ENCODE results near the gene ZC3H7B.

Gene ZC3H7B

GRCh38 chr22:41327124-41327523, 25.8 kb downstream of the ZC3H7B start:
- no peak for DNase-seq (ENCODE audit: low read depth in 2 of 2)

GRCh38 chr22:41330169-41330568, 28.8 kb downstream of the ZC3H7B start:
- no peak for DNase-seq (ENCODE audit: low read depth in 2 of 2)

GRCh38 chr22:41332217-41332939, 31.1 kb downstream of the ZC3H7B start:
- no peak for DNase-seq (ENCODE audit: low read depth in 2 of 2)

- no peak for DNase-seq (ENCODE audit: low read depth in 2 of 2)
Measured at GRCh38 chr22:41333806-41334205, 32.5 kb downstream of the ZC3H7B start.

DNA sequence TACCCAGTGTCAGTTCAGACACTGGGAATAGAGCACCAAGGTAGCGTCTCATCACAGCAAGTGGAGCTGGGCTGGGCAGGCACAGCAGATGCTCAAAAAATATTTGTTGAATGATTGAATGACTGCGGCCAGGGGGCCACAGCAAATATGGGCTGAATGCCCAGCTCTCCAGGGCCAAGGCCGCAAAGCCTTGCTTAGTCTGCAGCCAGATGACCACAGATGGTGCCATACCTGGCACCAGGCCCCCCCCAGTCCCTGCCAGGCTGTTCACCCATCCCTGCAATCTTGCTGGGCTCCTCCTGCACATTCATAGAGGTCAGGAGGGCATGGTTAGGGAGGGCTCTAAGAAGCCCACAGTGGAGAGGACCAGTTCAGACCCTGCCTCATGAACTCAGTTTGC, 32.9 kb downstream of the ZC3H7B start:
- DNase-seq (ENCODE audit: low read depth in 2 of 2), result no peak

DNA sequence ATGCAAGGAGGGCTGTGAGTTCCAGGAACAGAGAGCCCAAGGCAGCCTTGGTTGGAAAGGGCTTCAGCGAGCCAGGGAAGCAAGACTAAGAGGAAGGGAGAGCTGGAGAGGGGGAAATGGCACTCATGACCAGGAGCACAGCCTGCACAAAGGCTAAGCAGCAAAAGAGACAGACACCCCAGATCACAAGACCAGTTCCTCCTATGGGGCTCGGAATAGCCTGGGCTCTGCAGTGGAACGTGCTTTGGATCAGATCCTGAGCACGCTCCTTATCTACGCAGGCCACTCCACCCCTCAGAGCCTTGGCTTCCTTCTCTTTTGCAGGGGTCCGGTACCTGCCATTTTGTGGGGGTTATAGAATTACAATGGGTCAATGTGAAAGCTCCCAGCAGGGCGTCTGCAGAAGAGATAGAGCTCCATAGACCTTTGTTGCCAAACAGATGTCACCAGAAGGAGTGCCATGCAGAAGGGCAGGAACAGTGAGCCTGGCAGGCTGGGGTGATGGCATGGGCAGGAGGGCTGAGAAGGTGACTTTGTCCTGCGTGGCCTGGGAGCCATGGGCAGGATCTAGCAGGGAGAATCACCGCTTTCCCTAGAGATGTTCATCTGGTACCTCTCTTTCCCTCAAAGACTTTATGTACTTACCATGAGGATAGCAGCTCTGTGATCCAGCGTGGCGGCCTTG, 33.8 kb downstream of the ZC3H7B start:
- DNase-seq (ENCODE audit: low read depth in 2 of 2), result no peak

- no peak for DNase-seq (ENCODE audit: low read depth in 2 of 2)
Measured at GRCh38 chr22:41338614-41339212, 37.4 kb downstream of the ZC3H7B start.

- DNase-seq (ENCODE audit: low read depth in 2 of 2), result no peak
Measured at GRCh38 chr22:41339823-41340222, 38.5 kb downstream of the ZC3H7B start.

GRCh38 chr22:41340357-41340756, 39.0 kb downstream of the ZC3H7B start:
- DNase-seq (ENCODE audit: low read depth in 2 of 2), result no peak

DNA sequence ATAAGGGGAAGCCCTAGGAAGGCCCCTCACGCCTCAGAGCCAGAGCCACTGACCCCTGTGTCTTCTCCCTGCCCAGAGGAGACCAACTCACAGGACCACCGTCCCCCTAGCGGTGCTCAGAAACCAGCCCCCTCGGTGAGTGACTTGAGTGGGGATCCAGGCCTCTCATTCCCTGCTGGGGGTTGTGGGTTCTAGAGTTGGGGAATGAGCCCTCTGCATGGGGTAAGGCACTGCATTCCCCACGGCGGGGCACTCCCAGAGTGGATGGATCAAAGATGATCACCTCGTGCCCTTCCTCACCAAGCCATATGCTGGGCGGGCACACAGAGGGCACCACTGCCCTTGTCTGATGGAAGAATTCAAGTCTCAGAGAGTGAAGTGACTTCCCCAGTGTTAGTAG, 39.7 kb downstream of the ZC3H7B start:
- no peak for DNase-seq (ENCODE audit: low read depth in 2 of 2)

- no peak for DNase-seq (ENCODE audit: low read depth in 2 of 2)
Measured at GRCh38 chr22:41341990-41342389, 40.7 kb downstream of the ZC3H7B start.

DNA sequence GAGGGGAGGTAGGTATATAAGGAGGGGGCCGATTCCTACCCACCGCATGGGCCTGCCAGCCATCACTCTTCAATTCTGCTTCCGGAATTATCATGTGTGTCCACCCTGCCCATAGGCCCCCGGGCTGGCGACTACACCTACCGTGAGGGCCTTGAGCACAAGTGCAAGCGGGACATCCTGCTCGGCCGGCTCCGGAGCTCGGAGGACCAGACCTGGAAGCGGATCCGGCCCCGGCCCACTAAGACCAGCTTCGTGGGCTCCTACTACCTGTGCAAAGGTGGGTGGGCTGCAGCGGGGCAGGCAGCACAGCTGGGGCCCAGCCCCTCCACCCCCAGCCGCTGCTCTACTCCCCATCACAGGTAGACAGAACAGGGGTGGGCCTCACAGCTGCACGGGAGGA, 42.0 kb downstream of the ZC3H7B start:
- no peak for DNase-seq (ENCODE audit: low read depth in 2 of 2)

DNA sequence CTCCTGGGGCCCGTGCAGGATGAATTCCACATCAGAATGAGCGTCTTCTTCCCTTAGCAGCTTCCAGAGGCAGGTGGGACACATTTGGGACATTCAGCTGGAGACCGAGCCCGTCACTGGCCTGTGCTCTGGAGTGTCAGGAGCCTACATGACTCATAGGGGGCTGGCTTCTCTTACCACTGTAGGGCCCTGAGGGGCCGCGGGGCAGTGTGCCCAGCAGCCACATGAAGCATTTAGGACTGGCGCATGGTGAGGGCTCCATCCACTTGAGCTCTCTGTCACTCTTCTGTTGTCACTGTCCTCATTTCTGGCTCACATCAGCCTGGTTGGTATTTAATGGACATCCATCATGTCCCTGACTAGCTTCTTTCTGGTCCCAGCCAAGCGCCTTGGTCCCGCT, 42.4 kb downstream of the ZC3H7B start:
- DNase-seq (ENCODE audit: low read depth in 2 of 2), result no peak

DNA sequence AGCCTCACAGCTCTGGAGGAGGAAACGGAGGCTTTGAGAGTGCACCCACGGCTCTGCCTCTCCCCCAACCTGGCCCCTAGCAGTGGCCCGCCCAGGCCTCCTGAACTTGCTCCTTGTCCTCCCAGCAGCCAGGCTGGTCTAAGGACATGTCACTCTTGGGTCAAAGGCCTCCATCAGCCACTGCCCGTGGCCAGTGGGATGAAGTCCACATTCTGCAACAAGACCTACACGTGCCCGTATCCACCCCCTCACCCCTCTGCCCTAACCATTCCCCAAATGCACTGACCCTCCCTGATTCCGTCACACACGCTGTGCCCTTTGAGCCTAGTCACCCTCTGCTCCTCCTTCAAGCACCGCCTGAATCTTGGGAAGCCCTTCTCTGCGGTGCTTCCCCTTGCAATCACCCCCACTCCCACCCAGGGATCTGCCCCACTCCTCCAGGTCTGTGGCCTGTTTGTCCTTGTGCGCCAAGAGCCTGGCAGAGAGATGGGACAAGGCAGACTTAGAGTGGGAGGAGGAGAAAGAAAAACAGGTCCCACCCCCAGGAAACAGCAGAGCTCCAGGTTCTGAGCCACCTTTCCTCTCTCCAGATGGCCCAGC, 43.0 kb downstream of the ZC3H7B start:
- no peak for DNase-seq (ENCODE audit: low read depth in 2 of 2)

DNA sequence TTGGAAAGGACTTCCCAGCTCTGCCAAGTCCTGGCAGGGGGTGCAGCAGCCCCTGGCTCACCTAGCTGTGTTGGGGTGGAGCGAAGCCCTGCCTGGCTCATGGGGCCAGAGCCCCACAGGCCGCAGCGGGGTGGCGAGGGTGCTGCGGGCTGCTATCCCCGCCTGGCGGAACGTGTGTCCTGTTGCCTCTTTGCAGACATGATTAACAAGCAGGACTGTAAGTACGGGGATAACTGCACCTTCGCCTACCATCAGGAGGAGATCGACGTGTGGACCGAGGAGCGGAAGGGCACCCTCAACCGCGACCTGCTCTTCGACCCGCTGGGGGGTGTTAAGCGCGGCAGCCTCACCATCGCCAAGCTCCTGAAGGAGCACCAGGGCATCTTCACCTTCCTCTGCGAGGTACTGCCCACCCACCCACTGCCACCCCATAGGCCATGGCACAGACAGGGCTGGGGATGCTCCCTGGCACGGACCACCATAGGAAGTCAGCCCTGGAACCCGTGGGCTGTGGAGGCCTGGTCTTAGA, 44.5 kb downstream of the ZC3H7B start:
- DNase-seq (ENCODE audit: low read depth in 2 of 2), result no peak

DNA sequence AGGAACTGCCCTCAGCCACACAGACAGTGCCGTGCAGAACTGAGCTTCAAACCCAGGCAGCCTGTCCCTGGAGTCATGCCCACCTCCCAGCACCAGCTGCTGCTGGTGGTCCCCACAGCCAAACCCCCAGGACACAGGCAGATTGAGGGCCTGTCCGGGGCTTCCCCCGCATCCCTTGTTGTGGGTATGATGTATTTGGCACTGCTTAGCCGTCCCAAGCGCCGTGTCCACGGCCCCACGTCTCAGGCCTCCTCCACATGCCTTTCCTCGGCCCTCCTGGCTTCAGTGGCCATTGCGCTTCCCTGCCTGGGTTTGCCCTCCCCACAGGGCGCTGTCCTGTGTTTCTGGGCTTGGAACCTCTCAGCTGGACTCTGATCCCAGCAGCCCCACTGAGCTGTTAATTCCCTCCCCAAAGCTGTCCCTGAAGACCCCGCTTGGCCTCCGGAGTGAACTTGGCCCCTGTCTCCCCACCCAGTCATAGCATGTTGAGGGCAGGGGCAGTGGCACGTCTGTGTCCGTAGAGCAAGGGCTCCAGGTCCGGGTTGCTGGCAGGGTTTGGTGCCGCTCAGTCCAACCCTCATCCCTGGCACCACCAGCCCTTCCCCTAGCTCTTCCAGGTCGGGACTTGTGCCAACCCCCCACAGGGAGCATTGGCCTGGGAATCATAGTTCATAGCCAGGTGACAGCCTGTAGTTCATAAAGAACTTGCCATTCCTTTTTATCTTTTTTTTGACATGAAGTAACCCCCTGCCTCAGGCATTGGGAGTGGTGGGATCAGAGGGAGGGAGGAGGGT, 45.9 kb downstream of the ZC3H7B start:
- no peak for DNase-seq (ENCODE audit: low read depth in 2 of 2)

DNA sequence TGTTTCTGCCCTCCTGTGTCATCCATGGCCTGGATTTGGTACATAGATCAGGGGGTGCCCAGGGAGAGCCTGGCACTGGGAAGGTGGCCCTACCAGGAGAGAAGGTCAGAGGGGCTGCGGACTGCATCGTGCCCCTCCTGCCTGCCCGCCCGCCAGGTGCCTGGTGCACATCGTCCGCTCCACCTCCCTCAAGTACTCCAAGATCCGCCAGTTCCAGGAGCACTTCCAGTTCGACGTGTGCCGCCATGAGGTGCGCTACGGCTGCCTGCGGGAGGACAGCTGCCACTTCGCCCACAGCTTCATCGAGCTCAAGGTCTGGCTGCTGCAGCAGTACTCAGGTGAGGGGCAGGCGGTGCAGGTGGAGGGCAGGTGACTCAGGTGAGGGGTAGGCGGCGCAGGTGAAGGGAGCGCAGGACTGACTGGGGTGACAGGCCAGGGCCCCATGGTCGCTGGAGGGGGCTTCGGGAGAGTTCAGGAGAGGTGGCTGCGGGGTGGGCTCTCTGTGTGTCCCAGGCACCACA, 47.7 kb downstream of the ZC3H7B start:
- no peak for DNase-seq (ENCODE audit: low read depth in 2 of 2)

GRCh38 chr22:41350087-41350486, 48.8 kb downstream of the ZC3H7B start:
- DNase-seq (ENCODE audit: low read depth in 2 of 2), result no peak

DNA sequence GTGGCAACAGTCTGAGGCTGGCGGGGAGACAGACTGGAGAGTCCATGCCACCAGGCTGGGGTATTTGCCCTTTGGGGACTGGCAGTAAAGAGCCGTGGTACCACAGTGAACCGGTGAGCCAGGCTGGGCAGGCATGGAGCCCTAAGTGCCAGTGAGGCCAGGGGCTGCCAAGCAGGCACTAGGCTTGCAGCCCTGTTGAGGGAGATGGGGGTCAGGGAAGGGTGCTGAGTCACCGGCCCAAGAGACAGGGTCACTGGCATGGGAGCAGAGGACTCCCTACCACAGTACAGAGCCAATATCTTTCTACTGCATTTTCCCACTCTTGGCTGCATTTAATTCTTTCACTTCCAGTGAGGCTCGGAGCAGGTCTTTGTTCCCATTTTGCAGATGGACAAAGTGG, 49.7 kb downstream of the ZC3H7B start:
- no peak for DNase-seq (ENCODE audit: low read depth in 2 of 2)

GRCh38 chr22:41352058-41352457, 50.7 kb downstream of the ZC3H7B start:
- DNase-seq (ENCODE audit: low read depth in 2 of 2), result peak; percentile 13 to 14

GRCh38 chr22:41353862-41354575, 52.7 kb downstream of the ZC3H7B start:
- no peak for DNase-seq (ENCODE audit: low read depth in 2 of 2)
